Osteocyte (in vitro differentiated cells): ENCODE data around the gene HSPB7. TPM values are rescaled to one million over a fixed set of nuclear protein-coding genes. Genes with fewer than 3 reads are reported as not detected.

Experiments used
- DNase-seq: peaks from one replicate; pipeline ENCODE4 v3.0.0; 2021; ENCODE audit warnings: mixed read lengths; ENCODE audit not compliant: unreplicated experiment; ENCODE audit errors: extremely low spot score
- H3K27ac Mint-ChIP-seq: one replicate; pipeline ENCODE4 v1.8.0; 2021; ENCODE audit warnings: mild to moderate bottlenecking, mixed read lengths; ENCODE audit not compliant: unreplicated experiment
- H3K27me3 Mint-ChIP-seq: one replicate; pipeline ENCODE4 v1.8.0; 2021; ENCODE audit warnings: mixed read lengths; ENCODE audit not compliant: unreplicated experiment
- H3K36me3 Mint-ChIP-seq: one replicate; pipeline ENCODE4 v1.8.0; 2021; ENCODE audit warnings: mixed read lengths; ENCODE audit not compliant: unreplicated experiment
- H3K4me1 Mint-ChIP-seq: one replicate; pipeline ENCODE4 v1.8.0; 2021; ENCODE audit warnings: mixed read lengths; ENCODE audit not compliant: unreplicated experiment
- H3K4me3 Mint-ChIP-seq: one replicate; pipeline ENCODE4 v1.8.0; 2021; ENCODE audit warnings: mild to moderate bottlenecking, moderate library complexity, mixed read lengths; ENCODE audit not compliant: unreplicated experiment
- H3K9me3 Mint-ChIP-seq: one replicate; pipeline ENCODE4 v1.8.0; 2021; ENCODE audit warnings: mixed read lengths; ENCODE audit not compliant: unreplicated experiment
- CTCF ChIP-seq: fragments of 200-600 bp; sonication (generic); IDR thresholded peaks from 2 replicates; pipeline ENCODE4 v1.5.0; 2021; ENCODE audit warnings: antibody characterized with exemption, mild to moderate bottlenecking, moderate library complexity
- total RNA-seq: library from RNA; stranded (reverse); gene quantifications from 2 replicates; pipeline ENCODE4 v1.2.1, GENCODE V29; 2021

Gene HSPB7
- total RNA-seq, 1 donor from 2014 or later, result 4.2 TPM

- Mint-ChIP-seq H3K4me3 (no peak overlapping the region), H3K4me1 (peaks cover 37% of the 10 kb centered on the region), H3K27ac (peak overlapping the region; percentile 66), H3K27me3 (no peaks in the 10 kb centered on the region), H3K9me3 (no peaks in the 10 kb centered on the region), H3K36me3 (peaks cover 14% of the 10 kb centered on the region)
- DNase-seq, result no peak
- no peak for TF ChIP-seq CTCF
Measured at GRCh38 chr1:15965228-15965767, 52.5 kb downstream of the HSPB7 start.

Other genes with a start within 250 kb of the HSPB7 start
- 1.5 and 1.6 TPM in 2 replicates for gene UQCRHL, start 210.4 kb downstream of the HSPB7 start, total RNA-seq
- 54.0 and 59.8 TPM in 2 replicates for gene SPEN, start 170.3 kb downstream of the HSPB7 start, total RNA-seq
- gene ZBTB17, start 41.9 kb downstream of the HSPB7 start, total RNA-seq, result 34.7 and 37.2 TPM in 2 replicates
- gene SRARP, start 13.8 kb downstream of the HSPB7 start, total RNA-seq, result not detected in 2 replicates
- not detected in 2 replicates for gene CLCNKA, start 4.0 kb upstream of the HSPB7 start, total RNA-seq
- 0.34 TPM in 1 of 2 replicates, not detected in the other for gene CLCNKB, start 25.7 kb upstream of the HSPB7 start, total RNA-seq
- gene FAM131C, start 55.6 kb upstream of the HSPB7 start, total RNA-seq, result 0.73 and 1.2 TPM in 2 replicates
- 152 and 155 TPM in 2 replicates for gene EPHA2, start 138.0 kb upstream of the HSPB7 start, total RNA-seq
- 8.5 and 9.5 TPM in 2 replicates for gene ARHGEF19, start 194.6 kb upstream of the HSPB7 start, total RNA-seq
- 10.3 and 11.8 TPM in 2 replicates for gene CPLANE2, start 219.1 kb upstream of the HSPB7 start, total RNA-seq